Loucy (cell line): ENCODE measurements around the gene LRRTM4.

ENCODE experiments used
- EZH2phosphoT487 ChIP-seq: fragments of 200-600 bp; IDR thresholded peaks from 2 replicates; pipeline ENCODE4 v1.6.1; 2018; ENCODE audit warnings: antibody characterized with exemption, mild to moderate bottlenecking, moderate library complexity, borderline replicate concordance
- TF ChIP-seq, protein P1 (sequence below): fragments of 200-600 bp; sonication (generic); conservative IDR thresholded peaks from 2 replicates; pipeline ENCODE4 v1.5.1; 2014; ENCODE audit warnings: mild to moderate bottlenecking, antibody characterized with exemption, low read length

DNA sequence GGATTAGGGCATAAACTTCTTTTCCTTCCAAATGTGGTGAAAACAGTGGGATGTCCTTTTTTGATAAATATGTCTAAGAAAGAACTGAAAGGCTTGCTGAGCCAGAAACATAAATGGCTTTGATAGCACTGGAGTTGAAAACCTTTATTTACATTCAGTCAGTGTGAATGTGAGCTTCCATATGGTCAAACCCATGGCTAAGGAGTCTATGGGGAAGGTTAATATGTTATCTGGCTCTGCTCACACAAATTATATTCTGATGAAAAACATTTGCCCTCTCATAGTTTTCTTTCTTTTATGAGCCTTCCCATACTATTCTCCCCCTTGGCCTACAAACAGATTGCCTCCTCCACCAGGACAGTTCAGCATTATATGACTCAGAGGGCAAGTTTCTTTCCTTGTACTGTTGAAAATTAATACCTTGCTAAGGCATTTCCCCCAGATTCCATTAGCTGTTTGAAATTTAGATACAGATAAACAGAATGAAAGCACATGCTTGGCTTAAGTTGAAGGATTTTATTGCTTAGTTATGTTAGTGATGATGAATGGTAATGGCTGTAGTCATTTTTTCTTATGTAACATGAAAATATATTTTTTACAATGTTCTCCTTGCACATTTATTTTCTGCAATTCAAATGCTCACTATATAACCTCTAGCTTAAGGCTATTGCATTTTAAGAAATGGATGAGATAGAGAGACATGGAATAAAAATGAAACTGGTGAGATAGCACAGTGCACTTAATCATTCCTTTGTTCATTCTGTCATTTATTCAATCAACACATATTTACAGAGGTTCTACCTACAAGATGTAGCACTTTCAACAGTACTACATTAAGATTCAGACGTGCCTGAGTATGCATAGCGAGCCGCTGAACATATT lies 544.1 kb downstream of the LRRTM4 start:
- TF ChIP-seq, protein P1, sequence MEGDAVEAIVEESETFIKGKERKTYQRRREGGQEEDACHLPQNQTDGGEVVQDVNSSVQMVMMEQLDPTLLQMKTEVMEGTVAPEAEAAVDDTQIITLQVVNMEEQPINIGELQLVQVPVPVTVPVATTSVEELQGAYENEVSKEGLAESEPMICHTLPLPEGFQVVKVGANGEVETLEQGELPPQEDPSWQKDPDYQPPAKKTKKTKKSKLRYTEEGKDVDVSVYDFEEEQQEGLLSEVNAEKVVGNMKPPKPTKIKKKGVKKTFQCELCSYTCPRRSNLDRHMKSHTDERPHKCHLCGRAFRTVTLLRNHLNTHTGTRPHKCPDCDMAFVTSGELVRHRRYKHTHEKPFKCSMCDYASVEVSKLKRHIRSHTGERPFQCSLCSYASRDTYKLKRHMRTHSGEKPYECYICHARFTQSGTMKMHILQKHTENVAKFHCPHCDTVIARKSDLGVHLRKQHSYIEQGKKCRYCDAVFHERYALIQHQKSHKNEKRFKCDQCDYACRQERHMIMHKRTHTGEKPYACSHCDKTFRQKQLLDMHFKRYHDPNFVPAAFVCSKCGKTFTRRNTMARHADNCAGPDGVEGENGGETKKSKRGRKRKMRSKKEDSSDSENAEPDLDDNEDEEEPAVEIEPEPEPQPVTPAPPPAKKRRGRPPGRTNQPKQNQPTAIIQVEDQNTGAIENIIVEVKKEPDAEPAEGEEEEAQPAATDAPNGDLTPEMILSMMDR, result no peak
- no peak for TF ChIP-seq EZH2phosphoT487
